Measurements from ENCODE around the gene AADAC.

The AADAC gene

GRCh38 chr3:151877269-151877668 lies 63.4 kb downstream of the AADAC start:
- H3K27me3 ChIP-seq (ENCODE audit: insufficient read depth, low read length), result no peaks in the 10 kb centered on the region
- H3K9ac ChIP-seq (ENCODE audit: low read depth, low read length), result no peak overlapping the region
- no peaks in the 10 kb centered on the region for H3K36me3 ChIP-seq (ENCODE audit: insufficient read depth, low read length)
- WGBS, result 86% methylated on average over 2 of the region's 2 CpGs
- no peak overlapping the region for H3K27ac ChIP-seq (ENCODE audit: low read depth, low read length)
- no peaks in the 10 kb centered on the region for H3K4me1 ChIP-seq (ENCODE audit: insufficient read depth, low read length)
- H3K9me3 ChIP-seq (ENCODE audit: insufficient read depth, low read depth, low read length), result no peaks in the 10 kb centered on the region
- H3K4me3 ChIP-seq (ENCODE audit: low read length), result no peak overlapping the region
